HepG2 (cell line): ENCODE results near the gene B4GALT5. TPM values are rescaled to one million over a fixed set of nuclear protein-coding genes. Genes with fewer than 3 reads are reported as not detected.
A peak's percentile ranks its signal among the peaks of the same experiment; 100 is the strongest.

Experiments
- ARID4A ChIP-seq: sonication (generic); formaldehyde crosslinking; IDR thresholded peaks from 2 replicates; pipeline ENCODE4 v1.5.0; 2020; ENCODE audit warnings: mild to moderate bottlenecking, missing genetic modification reagents, borderline replicate concordance
- CENPT ChIP-seq: sonication (generic); formaldehyde crosslinking; IDR thresholded peaks from 2 replicates; pipeline ENCODE4 v1.8.0; 2022; ENCODE audit warnings: low read depth, mild to moderate bottlenecking, moderate library complexity, missing genetic modification reagents
- FOXP4 ChIP-seq: sonication (generic); formaldehyde crosslinking; IDR thresholded peaks from 2 replicates; pipeline ENCODE4 v1.4.0; 2020; ENCODE audit warnings: missing genetic modification reagents
- MIXL1 ChIP-seq: IDR thresholded peaks from 2 replicates; pipeline ENCODE4 v1.6.1; 2016
- TFAP4 ChIP-seq: sonication (generic); IDR thresholded peaks from 2 replicates; pipeline ENCODE4 v1.6.1; 2016; ENCODE audit warnings: low read depth, borderline replicate concordance
- ZNF337 ChIP-seq: sonication (generic); formaldehyde crosslinking; IDR thresholded peaks from 2 replicates; pipeline ENCODE4 v1.5.1; 2020; ENCODE audit warnings: missing genetic modification reagents, low read depth, mild to moderate bottlenecking, borderline replicate concordance
- ZNF703 ChIP-seq: sonication (generic); formaldehyde crosslinking; IDR thresholded peaks from 2 replicates; pipeline ENCODE4 v1.5.1; 2020; ENCODE audit warnings: missing genetic modification reagents, mild to moderate bottlenecking, moderate library complexity, borderline replicate concordance
- polyA plus RNA-seq, 8 experiments: library from polyadenylated mRNA; depleted of rRNA in 3 of 8; stranded (reverse) in 7 of 8; unstranded in 1 of 8; fragments of >200 nt; fragmentation: Illumina TruSeq in 4 of 8; extraction: Trizol in 4 of 8; gene quantifications; 2 replicates each; pipeline versions ENCODE4 v1.2.1 to v1.2.3, GENCODE V29; 2011 to 2016; ENCODE audit warnings: low read depth in 4 of 8, missing spikeins in 1 of 8, mixed read lengths in 1 of 8; ENCODE audit not compliant: insufficient read depth in 1 of 8
- total RNA-seq, 5 experiments: library from RNA; depleted of rRNA; stranded (reverse); fragments of >200 nt; fragmentation: Illumina TruSeq; extraction: Trizol; gene quantifications; 2 replicates each; pipeline ENCODE4 v1.2.3, GENCODE V29; 2016; ENCODE audit warnings: low read depth in 1 of 5
- TF ChIP-seq, protein P1 (sequence below): sonication (generic); formaldehyde crosslinking; IDR thresholded peaks from 2 replicates; pipeline ENCODE4 v1.4.0; 2020; ENCODE audit warnings: missing genetic modification reagents, mild to moderate bottlenecking, borderline replicate concordance
- TF ChIP-seq, protein P2 (sequence below): sonication (generic); formaldehyde crosslinking; IDR thresholded peaks from 2 replicates; pipeline ENCODE4 v1.4.0; 2020; ENCODE audit warnings: low read depth, missing genetic modification reagents
- TF ChIP-seq, protein P3 (sequence below): IDR thresholded peaks from 2 replicates; pipeline ENCODE4 v1.6.1; 2012; ENCODE audit warnings: inconsistent platforms

B4GALT5 gene
- total and polyA plus RNA-seq, 2 of the 13 experiments (the other 11 are each of a cell fraction or from before 2014, with no cell fraction given) = 27.3 to 30.9 TPM

DNA sequence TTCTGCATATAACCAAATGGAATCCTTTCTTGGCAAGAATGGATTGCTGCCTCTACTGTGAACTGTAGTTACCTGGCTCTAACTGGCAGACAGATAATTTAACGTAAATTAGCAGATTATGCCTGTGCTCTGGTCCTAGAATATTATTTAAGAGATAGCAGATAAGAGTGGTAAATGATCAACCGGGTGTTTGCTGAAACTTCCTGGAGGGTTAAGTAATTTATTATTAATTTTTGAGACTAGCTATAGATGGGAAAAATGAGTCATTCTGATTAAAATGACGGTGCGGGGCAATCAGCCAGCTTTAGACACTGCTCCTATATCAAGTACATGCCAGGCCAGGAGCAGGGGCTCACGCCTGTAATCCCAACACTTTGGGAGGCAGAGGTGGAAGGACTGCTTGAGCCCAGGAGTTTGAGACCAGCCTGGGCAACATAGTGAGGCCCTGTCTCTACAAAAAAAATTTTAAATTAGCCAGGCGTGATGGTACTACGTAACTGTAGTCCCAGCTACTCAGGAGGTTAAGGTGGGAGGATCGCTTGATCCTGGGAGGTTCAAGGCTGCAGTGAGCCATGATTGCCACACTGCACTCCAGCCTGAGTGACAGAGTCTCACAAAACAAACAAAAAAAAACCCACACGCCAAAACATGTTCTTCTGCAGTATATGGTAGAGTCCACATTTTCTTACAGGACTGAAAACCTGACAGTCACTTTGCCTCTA, 22.6 kb downstream of the B4GALT5 start (continued):
- TF ChIP-seq, protein P1, sequence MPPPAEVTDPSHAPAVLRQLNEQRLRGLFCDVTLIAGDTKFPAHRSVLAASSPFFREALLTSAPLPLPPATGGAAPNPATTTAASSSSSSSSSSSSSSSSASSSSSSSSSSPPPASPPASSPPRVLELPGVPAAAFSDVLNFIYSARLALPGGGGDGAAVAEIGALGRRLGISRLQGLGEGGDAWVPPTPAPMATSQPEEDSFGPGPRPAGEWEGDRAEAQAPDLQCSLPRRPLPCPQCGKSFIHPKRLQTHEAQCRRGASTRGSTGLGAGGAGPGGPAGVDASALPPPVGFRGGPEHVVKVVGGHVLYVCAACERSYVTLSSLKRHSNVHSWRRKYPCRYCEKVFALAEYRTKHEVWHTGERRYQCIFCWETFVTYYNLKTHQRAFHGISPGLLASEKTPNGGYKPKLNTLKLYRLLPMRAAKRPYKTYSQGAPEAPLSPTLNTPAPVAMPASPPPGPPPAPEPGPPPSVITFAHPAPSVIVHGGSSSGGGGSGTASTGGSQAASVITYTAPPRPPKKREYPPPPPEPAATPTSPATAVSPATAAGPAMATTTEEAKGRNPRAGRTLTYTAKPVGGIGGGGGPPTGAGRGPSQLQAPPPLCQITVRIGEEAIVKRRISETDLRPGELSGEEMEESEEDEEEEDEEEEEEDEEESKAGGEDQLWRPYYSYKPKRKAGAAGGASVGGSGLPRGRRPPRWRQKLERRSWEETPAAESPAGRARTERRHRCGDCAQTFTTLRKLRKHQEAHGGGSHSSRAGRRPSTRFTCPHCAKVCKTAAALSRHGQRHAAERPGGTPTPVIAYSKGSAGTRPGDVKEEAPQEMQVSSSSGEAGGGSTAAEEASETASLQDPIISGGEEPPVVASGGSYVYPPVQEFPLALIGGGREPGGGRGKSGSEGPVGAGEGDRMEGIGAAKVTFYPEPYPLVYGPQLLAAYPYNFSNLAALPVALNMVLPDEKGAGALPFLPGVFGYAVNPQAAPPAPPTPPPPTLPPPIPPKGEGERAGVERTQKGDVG (CRISPR knock-in tag) = 0 out of 2 replicates have a peak, but pooled peaks have one; percentile 37
- TF ChIP-seq, protein P2, sequence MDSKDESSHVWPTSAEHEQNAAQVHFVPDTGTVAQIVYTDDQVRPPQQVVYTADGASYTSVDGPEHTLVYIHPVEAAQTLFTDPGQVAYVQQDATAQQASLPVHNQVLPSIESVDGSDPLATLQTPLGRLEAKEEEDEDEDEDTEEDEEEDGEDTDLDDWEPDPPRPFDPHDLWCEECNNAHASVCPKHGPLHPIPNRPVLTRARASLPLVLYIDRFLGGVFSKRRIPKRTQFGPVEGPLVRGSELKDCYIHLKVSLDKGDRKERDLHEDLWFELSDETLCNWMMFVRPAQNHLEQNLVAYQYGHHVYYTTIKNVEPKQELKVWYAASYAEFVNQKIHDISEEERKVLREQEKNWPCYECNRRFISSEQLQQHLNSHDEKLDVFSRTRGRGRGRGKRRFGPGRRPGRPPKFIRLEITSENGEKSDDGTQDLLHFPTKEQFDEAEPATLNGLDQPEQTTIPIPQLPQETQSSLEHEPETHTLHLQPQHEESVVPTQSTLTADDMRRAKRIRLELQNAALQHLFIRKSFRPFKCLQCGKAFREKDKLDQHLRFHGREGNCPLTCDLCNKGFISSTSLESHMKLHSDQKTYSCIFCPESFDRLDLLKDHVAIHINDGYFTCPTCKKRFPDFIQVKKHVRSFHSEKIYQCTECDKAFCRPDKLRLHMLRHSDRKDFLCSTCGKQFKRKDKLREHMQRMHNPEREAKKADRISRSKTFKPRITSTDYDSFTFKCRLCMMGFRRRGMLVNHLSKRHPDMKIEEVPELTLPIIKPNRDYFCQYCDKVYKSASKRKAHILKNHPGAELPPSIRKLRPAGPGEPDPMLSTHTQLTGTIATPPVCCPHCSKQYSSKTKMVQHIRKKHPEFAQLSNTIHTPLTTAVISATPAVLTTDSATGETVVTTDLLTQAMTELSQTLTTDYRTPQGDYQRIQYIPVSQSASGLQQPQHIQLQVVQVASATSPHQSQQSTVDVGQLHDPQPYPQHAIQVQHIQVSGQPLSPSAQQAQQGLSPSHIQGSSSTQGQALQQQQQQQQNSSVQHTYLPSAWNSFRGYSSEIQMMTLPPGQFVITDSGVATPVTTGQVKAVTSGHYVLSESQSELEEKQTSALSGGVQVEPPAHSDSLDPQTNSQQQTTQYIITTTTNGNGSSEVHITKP (CRISPR knock-in tag) = peak; percentile 97
- TF ChIP-seq ZNF337 (CRISPR knock-in tag) = peak; percentile 66; the same call in 1 of the 2 replicates
- TF ChIP-seq CENPT = no peak
- TF ChIP-seq ARID4A (CRISPR knock-in tag) = peak; percentile 74; the same call in 1 of the 2 replicates
- TF ChIP-seq MIXL1 (CRISPR knock-in tag) = peak; percentile 64; the same call in 1 of the 2 replicates
- peak; percentile 41; the same call in 1 of the 2 replicates for TF ChIP-seq TFAP4
- TF ChIP-seq, protein P3, sequence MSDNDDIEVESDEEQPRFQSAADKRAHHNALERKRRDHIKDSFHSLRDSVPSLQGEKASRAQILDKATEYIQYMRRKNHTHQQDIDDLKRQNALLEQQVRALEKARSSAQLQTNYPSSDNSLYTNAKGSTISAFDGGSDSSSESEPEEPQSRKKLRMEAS = 0 out of 2 replicates have a peak, but pooled peaks have one; percentile 49
- TF ChIP-seq FOXP4 (CRISPR knock-in tag) = peak; percentile 92
- peak; percentile 65; the same call in 1 of the 2 replicates for TF ChIP-seq ZNF703 (CRISPR knock-in tag)
